Sigmoid colon (tissue), 4 donors: ENCODE data around the gene PAK3.

Source experiments
- CTCF ChIP-seq, 4 experiments: fragments of 450-650 bp in 3 of 4; fragments of 200-600 bp in 1 of 4; IDR thresholded peaks; one replicate each; pipeline ENCODE4 v1.5.1; 2016 to 2019; ENCODE audit warnings: antibody characterized with exemption in 4 of 4, mild to moderate bottlenecking in 3 of 4, moderate library complexity in 2 of 4
- EP300 ChIP-seq, 4 donors: sonication (generic); formaldehyde crosslinking; IDR thresholded peaks; one replicate each; pipeline ENCODE4 v1.6.1; 2017; ENCODE audit warnings: antibody characterized with exemption in 4 of 4
- POLR2A ChIP-seq, 2 donors: fragments of 450-650 bp; IDR thresholded peaks; one replicate each; pipeline ENCODE4 v1.6.1; 2016; ENCODE audit warnings: antibody characterized with exemption in 2 of 2, mild to moderate bottlenecking in 2 of 2, moderate library complexity in 2 of 2

- TF ChIP-seq CTCF (IDR thresholded peaks at IDR 0.05) (no peak), EP300 (IDR thresholded peaks at IDR 0.05) (no peak), POLR2A (IDR thresholded peaks at IDR 0.05) (no peak)
These were observed 95.6 kb downstream of the PAK3 start for GRCh38 chrX:111191598-111191997.
